HG03378 (cell line): Measurements from ENCODE around the gene P4HA3.
"Not testable (repeated sequence)": the region's sequence is repeated elsewhere in the genome, so short reads cannot be mapped to it uniquely, and the experiment has no call there.

Experiments
- ATAC-seq: cut with Tn5 transposase; IDR thresholded peaks from one replicate; pipeline ENCODE4 v1.9.1; 2021; ENCODE audit warnings: mild to moderate bottlenecking, moderate library complexity; ENCODE audit not compliant: unreplicated experiment

The P4HA3 gene

DNA sequence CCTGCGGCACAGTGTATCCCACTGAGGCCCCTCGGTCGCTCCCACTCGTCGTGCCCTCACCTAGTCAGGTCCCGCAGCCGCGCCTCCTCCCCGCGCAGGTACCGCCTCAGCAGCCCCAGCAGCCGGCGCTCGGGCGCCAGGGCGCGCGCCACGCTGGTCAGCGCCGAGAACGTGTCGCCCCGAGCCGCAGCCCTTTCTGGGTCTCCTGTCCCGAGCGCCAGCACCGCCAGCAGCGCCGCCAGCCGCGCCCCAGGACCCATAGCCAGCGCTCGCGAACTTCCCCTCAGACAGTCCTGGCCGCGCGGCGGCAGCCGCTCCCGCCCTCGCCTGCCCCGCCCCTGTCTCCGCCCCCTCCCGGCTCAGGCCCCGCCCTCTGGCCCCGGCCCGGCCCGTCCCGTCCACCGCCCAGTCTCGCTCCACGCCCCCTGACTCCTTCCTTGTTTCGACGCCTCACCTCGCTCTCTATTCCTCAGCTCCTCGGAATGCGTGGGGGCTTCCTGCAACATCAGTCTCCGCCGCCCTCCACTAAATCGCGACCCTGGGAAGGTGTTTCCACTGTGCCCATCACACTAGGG is at the start of gene P4HA3:
TSS of gene P4HA3 (minus strand) at position 289 of the 575 bp plus-strand sequence. CDS start at position 260, 29 bp downstream.
- ATAC-seq, result no peak

DNA sequence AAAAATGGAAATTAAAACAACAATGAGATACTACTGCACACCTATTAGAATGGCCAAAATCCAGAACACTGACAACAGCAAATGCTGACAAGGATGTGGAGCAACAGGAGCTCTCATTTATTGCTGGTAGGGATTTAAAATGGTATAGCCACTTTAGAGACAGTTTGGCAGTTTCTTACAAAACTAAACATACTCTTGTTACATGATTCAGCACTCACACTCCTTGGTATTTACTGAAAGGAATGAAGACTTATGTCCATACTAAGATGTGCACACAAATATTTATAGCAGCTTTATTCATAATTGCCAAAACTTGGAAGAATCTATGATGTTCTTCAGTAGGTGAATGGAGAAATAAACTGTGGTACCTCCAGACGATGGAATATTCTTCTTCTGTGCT is 46.0 kb upstream of the P4HA3 start:
- no peak for ATAC-seq

DNA sequence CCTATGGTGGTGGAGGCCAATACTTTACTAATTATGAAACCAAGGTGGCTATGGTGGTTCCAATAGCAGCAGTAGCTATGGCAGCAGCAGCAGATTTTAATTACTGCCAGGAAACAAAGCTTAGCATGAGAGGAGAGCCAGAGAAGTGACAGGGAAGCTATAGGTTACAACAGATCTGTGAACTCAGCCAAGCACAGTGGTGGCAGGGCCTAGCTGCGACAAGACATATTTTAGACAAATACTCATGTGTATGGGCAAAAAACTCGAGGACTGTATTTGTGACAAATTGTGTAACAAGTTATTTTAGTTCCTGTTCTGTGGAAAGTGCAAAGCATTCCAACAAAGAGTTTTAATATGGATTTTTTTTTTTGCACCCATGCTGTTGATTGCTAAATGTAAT is 44.2 kb upstream of the P4HA3 start:
- no peak for ATAC-seq

DNA sequence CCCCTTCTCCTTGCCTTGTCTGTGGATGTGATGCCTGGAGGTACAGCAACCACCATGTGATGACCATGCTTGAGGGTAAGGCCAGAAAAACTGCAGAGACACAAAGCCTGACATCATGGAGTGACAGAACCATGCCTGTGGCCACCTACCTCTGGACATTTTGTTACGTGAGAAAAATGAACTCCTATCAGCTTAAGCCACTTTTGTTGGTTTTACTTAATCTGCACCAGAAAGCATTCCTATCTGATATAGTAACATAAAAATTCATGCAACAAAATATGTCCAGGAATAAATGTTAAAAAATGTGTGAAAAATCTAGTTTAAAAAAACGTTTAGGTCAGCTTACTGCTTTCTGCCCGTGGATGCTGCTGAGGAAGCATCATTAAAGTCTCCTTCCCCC is 42.6 kb upstream of the P4HA3 start:
- no peak for ATAC-seq

DNA sequence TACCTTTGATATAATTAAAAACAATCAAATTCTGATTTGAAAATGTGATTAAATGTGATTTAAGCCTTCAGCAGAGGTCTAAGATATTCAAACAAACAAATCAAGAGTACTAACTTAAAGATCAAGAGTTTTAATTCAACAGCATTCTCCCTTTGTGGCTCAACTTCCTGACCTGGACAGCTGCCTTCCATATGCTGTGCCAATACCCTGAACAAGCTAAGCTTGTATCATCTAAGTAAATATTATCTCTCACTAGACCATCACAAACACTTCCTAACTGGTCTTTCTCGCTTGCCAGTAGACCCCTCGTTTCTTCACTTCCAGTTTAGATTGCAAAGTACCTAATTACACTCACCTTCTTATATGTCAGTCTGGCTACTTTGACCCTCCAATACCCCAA is 35.9 kb upstream of the P4HA3 start:
- ATAC-seq, result no peak

DNA sequence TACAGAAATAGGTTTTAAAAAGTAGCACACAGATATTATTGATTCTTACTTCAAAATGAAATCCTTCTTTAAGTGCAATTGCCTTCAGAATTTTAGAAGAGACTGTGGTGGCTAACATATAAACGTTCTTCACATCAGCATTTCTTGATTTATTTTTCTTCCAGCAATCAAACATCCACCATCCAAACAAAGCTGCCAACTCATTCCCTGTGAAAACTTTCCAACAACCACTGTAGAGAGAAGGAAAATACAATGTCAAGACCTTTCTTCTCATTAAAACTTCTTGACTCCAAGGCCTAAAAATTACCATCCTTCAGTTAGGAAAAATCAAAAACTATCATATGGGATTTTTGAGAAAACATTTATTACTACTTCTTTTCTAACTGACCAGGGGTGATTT is 34.0 kb upstream of the P4HA3 start:
- no peak for ATAC-seq

DNA sequence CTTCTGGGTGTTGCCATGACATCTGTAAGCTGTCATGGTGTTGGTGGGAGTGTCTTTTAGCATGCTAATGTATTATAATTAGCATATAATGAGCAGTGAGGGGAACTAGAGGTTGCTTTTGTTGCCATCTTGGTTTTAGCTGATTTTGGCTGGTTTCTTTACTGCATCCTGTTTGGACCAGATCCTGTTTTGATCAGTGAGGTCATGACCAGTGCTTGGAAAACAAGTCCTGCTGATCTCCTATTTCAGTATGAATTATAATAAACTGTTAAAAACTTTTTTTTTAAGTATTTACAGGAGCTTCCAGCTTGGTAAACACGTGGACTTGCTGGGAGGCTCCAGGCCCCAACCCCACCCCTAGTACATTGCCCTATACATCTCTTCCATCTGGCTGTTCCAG is 30.5 kb upstream of the P4HA3 start:
- no peak for ATAC-seq

DNA sequence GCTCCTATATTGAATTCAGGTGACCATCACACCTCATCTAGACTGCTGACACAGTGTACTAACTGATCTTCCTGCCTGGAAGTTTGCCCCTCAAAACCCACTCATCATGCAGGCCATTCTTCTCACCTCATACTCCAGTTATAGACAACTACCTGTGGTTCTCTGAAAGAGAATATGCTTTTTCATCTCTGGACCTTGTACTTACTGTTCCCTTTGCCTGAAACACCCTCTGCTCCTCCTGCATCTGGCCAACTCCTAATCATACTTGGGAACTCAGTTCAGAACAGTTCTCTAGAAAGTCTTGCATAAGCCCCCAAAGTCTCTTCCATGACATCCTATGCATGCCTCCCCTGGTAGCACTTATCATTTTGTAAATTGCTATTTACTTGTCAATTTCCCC is 28.2 kb upstream of the P4HA3 start:
- ATAC-seq, result no peak

DNA sequence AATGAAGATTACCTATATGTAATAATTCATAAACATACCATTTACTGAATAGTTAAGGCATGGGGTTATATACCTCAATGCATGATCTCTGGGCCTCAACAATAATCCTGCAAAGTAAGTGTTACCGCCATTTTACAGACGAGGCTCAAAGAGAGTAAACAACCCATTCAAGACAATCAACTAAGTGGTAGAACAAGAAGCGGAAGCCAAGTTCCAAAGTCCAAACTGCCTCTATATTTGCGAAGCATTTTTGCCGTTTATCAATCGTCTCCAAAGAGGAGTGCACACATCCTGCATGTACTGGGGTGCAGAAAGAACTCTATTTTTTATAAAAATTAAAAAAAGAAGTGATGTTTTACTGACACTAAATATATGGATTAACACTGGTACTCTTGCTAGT is 27.5 kb upstream of the P4HA3 start:
- no peak for ATAC-seq

DNA sequence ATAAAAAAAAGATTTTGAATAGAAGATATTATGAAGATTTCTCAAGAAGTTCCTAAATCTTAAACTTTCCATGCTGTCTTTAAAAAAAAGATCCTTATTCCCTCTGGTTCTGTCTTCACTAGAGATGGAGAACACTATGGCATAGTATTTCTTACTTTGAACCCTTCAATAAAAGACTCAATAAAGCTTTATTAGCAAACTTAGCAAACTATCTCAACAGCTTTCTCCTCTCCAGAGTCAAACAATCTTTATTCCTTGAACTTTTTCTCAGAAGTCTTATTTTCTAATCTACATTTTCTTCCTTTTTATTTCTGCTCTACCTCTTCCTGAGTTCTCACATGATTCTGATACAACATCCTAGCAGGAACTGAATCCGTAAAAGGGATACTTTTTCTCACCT is 21.8 kb upstream of the P4HA3 start:
- no peak for ATAC-seq

DNA sequence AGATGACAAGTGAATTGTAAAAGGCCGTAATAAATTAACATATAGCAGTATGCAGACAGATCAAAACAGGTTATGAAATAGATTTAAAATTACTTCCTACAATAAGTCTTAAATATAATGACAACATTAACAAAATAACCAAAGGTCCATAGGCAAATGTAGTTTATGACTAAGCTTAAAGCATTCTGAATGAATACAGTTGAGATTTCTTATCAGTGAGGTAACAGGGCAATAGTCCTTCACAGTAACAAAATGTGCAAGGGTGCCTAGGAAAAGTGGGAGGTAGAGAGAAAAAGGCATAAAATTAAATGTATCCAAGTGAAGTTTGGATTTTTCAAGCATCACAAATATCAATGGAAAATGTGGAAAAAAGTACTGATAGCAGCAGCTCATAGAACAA is 20.9 kb upstream of the P4HA3 start:
- no peak for ATAC-seq

DNA sequence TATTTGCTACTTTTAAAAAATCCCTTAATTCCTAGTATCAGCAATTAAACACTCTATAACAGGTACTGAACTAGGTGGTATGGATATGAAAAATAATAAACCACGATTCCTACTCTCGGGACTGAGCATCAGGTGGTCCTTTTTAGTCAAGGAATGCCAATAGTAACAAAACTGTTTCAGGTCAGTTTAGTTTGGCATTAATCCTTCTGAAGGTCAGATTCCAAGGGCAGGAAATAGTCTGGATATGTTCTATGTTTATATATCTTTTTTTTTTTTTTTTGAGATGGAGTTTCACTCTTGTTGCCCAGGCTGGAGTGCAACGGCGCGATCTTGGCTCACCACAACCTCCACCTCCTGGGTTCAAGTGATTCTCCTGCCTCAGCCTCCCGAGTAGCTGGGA is 19.6 kb upstream of the P4HA3 start:
- ATAC-seq, result not testable (repeated sequence)

DNA sequence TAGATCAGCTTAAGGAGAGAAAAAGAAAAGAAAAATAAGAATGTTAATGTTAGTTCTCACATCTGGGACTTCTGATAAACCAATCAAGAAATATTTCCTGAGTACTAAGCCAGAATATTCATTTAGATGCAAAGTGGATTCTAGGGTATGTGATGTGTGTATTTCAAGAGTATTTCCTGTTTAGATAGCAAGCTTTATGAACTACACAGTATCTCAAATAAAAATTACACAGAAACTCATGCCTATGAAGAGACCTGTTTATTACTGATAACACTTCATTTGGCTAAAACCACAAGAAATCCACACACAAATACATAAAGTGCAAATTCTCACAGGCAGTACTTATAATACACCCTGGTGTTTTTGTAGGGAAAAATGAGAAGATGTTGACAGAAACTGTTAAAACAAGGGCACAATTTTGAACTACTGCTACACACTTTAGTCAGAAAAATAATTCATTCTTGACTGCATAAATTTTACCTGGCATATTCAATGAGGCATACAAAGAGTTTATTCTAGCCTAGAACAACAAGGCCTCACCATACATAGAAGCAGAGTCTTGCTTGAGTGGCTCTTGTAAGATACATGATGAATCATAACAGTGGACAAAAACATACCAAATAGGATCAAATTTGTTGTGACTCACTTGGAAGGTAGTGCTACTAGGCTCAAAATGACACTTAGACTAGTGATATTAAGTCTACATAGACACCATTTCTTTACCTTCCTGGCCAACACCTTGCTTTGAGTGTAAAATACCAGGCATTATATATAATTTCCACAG is 18.8 kb upstream of the P4HA3 start:
- ATAC-seq, result no peak

DNA sequence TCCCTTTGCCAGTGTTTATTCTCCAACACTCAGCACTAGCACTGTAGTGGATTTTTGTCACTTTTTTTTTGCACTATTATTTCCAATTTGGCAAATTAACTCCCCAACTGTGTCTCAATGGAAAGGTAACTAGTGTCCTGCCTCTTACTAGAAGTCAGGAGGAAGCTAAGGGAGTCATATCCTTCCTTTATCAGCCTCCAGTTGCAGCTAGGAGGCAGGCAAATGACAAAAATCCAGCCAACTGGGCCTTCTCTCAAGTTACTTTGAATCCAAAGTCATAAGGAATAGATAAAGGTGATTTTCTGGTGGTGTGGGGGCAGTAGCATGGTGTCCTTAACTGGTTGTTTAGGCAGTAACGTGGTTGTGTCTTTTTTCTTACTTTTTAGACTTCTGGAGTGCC is 15.6 kb upstream of the P4HA3 start:
- no peak for ATAC-seq

DNA sequence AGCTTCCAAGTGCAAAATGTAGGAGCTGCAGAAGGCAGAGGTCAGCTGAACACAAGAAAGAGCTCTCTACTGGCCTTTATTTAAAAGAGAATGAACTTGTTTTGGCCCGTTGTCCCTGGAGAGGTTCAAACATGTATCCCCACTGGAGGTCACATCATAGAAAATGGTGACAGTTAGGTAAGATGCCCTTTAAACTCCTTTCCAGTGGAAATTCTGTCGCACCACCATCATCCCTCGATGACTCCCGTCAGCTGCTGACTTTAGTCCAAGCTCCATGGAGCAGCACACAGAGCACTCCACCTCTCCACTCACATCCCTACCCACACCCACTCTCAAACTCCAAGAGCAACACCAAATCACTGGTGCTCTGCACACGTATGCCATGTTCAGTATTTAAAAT is 15.2 kb upstream of the P4HA3 start:
- ATAC-seq, result no peak

DNA sequence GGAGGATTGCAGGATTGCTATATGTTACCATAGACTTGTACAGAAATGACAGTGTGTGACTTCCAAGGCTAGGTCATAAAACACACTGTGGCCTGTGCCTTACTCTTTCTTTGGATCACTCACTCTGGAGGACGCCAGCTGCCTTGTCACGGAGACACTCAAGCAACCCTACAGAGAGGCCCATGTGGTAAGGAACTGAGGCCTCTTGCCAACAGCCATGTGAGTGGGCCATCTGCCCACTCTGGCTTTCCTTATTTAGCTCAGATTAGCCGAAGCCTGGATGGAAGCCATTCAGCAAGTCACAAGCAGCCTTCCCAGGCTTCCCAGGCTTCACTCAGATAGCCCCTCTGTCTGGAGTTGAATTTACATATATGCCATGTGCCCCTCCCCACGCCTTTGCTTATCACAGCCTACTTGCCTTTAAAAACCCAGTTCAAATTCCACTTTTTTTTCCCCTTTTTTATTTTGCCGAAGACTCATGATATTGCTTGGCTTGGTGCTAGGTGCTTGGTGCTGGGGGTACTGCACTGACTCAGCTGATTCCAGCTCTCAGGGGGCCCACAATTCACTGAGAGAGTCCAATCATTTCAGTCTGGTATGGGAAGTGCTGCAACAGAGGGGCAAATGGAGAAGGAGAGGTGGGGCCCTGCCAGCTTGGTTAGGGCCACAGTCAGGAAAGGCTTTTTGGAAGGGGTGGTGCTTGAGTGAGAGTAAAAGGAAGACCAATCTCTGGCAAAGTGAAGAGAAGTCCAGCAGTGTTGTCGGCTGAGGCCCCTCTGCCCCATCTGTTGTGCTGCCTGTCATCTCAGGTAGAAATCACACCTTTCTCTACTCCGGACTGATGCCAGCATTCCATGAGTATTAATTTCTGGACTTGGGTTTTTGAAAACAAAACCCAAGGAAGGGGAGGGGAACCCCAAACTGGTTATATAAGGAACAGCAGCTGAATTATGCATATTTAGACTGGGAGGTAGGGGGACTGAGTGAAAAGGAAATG is 14.5 kb upstream of the P4HA3 start:
- ATAC-seq, result no peak

DNA sequence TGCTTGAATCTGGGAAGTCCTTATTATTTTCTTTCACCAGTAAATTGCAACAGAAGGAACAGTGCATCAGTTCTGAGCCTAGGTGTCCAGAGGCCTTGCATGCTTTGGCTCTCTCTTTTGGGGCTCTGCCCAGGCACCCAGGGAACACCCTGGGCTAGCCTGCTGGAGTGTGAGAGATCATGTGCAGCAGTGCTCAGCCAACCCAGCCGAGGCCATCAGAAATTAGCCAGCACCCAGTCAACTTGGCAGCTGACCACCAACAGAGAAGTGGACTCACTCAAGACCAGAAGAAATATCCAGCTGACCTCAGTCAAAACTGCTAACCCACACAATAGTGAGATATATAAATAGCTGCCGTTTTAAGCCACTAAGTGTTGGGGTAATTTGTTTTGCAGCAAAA is 11.2 kb upstream of the P4HA3 start:
- no peak for ATAC-seq

DNA sequence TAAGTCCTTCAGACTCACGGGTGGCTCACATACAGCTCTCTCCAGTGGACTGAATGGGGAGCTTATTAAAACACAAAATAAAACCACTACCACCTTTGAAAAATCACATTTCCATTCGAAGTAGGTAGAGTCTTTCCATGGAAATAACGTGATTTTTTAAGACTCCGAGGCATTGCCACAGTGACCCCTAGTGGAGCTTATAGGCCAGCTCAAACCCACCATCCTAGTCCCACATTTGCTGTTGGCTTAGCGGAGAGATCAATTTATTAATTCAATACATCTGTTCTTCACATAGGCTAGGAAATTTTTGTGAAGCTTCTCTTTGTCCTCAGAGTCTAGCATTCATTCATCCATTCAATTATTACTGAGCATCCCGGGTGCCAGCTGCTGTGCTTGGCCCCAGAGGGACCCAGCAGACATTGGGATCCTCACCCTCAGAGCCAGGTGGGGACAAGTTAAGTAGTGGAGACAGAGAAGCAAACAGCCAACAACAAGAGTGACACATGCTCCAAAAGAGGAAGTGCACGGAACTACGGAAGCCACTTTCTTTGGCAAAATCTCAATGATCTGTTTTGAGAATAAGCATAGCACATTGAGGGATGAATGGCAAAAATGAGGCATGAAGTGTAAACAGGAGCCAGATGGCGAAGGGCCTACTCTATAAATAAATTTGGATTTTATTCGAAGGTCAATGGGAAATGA is 10.2 kb upstream of the P4HA3 start:
- ATAC-seq, result no peak

DNA sequence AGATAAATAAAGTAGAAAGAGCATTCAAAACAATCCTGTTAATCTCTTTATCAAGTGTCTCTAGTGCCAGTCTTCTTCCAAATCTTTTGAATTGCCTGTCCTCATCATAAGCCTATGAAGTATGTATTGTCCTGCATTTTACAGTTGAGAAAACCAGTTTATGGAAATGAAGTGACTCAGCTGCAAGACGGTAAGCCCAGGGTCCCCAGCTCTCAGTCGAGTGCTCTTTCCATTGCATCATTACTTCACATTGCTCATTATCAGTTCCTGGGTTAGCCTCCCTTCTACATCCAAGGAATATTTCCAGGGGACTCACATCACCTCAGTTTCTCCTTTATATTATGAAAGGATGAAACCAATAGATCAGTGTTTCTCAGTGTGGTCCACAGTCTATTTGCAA is 9.1 kb upstream of the P4HA3 start:
- ATAC-seq, result no peak

DNA sequence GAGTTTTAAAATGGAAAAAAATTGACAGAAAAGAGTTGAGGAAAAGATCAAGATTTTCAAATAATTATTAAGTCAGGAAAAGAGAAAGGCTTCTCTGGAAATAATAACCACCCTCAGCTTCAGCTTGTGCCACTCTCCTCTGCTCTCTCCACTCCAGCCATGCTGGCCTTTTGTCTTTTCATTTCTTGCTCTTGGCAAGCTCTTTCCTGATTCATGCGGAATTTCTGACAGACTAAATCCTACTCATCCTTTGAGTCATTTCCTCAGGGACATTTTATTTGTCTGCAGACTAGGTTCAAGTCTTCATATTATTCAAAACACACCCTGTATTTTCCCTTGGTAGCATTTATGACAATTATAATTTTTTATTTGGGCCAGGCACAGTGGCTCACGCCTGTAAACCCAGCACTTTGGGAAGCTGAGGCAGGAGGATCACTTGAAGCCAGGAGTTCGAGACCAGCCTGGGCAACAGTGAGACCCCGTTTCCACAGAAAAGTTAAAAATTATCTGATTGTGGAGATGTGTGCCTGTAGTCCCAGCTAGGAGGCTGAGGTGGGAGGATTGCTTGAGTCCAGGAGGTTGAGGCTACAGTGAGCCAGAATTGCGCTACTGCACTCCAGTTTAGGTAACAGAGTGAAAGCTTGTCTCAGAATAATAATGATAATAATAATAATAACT is 7.8 kb upstream of the P4HA3 start:
- no peak for ATAC-seq
